H9 (cell line): ENCODE data around the gene NKRF. TPM values are rescaled to one million over a fixed set of nuclear protein-coding genes. Genes with fewer than 3 reads are reported as not detected.

Experiments used
- DNase-seq: peaks from one replicate; pipeline ENCODE4 v3.0.0-alpha.2; 2017
- H2AFZ ChIP-seq: one replicate; pipeline ENCODE4 v1.6.1; 2013; ENCODE audit warnings: mild to moderate bottlenecking, low read length, control low read depth, moderate library complexity
- H2AK5ac ChIP-seq: 2 replicates; pipeline ENCODE4 v1.6.1; 2013; ENCODE audit warnings: low read length, control low read depth, mixed read lengths; ENCODE audit not compliant: insufficient read length
- H2BK120ac ChIP-seq: one replicate; pipeline ENCODE4 v1.6.1; 2013; ENCODE audit warnings: low read depth, mild to moderate bottlenecking, low read length, control low read depth, inconsistent platforms; ENCODE audit not compliant: poor library complexity, severe bottlenecking
- H2BK12ac ChIP-seq: 2 replicates; pipeline ENCODE4 v1.6.1; 2013; ENCODE audit warnings: low read length, control low read depth, mixed read lengths, low read depth; ENCODE audit not compliant: insufficient read length
- H2BK15ac ChIP-seq: 2 replicates; pipeline ENCODE4 v1.6.1; 2013; ENCODE audit warnings: low read depth, low read length, control low read depth
- H2BK20ac ChIP-seq: one replicate; pipeline ENCODE4 v1.6.1; 2013; ENCODE audit warnings: low read depth, mild to moderate bottlenecking, low read length, control low read depth, inconsistent platforms; ENCODE audit not compliant: poor library complexity, severe bottlenecking
- H2BK5ac ChIP-seq: 2 replicates; pipeline ENCODE4 v1.6.1; 2013; ENCODE audit warnings: low read length, control low read depth, mixed read lengths; ENCODE audit not compliant: insufficient read length
- H3K14ac ChIP-seq: 2 replicates; pipeline ENCODE4 v1.6.1; 2013; ENCODE audit warnings: low read length, control low read depth; ENCODE audit not compliant: insufficient read depth
- H3K18ac ChIP-seq: 2 replicates; pipeline ENCODE4 v1.6.1; 2013; ENCODE audit warnings: low read depth, mild to moderate bottlenecking, mixed read lengths, low read length, control low read depth; ENCODE audit not compliant: insufficient read length
- H3K23ac ChIP-seq: 2 replicates; pipeline ENCODE4 v1.6.1; 2013; ENCODE audit warnings: low read length, control low read depth, mixed read lengths, low read depth; ENCODE audit not compliant: insufficient read length
- H3K23me2 ChIP-seq: 2 replicates; pipeline ENCODE4 v1.6.1; 2013; ENCODE audit warnings: low read depth, mild to moderate bottlenecking, mixed read lengths, low read length, control low read depth; ENCODE audit not compliant: insufficient read length, poor library complexity, severe bottlenecking
- H3K27ac ChIP-seq: 2 replicates; pipeline ENCODE4 v1.5.1; 2013; ENCODE audit warnings: low read length, control low read depth, mixed read lengths, low read depth; ENCODE audit not compliant: insufficient read length
- H3K27me3 ChIP-seq: 2 replicates; pipeline ENCODE4 v1.6.1; 2013; ENCODE audit warnings: low read length, control low read depth, inconsistent platforms; ENCODE audit not compliant: insufficient read depth
- H3K4ac ChIP-seq: 2 replicates; pipeline ENCODE4 v1.6.1; 2013; ENCODE audit warnings: low read depth, mild to moderate bottlenecking, control low read depth, inconsistent platforms, low read length, moderate library complexity
- H3K4me1 ChIP-seq: 2 replicates; pipeline ENCODE4 v1.6.1; 2013; ENCODE audit warnings: low read length, control low read depth, inconsistent platforms; ENCODE audit not compliant: insufficient read depth
- H3K4me2 ChIP-seq: 2 replicates; pipeline ENCODE4 v1.6.1; 2013; ENCODE audit warnings: low read length, control low read depth, mixed read lengths; ENCODE audit not compliant: insufficient read length, insufficient read depth
- H3K56ac ChIP-seq: 2 replicates; pipeline ENCODE4 v1.6.1; 2013; ENCODE audit warnings: low read depth, mild to moderate bottlenecking, mixed read lengths, low read length, control low read depth; ENCODE audit not compliant: insufficient read length
- H3K79me1 ChIP-seq: 2 replicates; pipeline ENCODE4 v1.6.1; 2013; ENCODE audit warnings: low read depth, mild to moderate bottlenecking, moderate library complexity, low read length, control low read depth, inconsistent platforms; ENCODE audit not compliant: insufficient read depth, poor library complexity, severe bottlenecking
- H3K79me2 ChIP-seq: 2 replicates; pipeline ENCODE4 v1.6.1; 2013; ENCODE audit warnings: low read length, control low read depth, inconsistent platforms; ENCODE audit not compliant: insufficient read depth
- H3K9ac ChIP-seq: 2 replicates; pipeline ENCODE4 v1.6.1; 2013; ENCODE audit warnings: low read length, control low read depth, mixed read lengths; ENCODE audit not compliant: insufficient read length; ENCODE audit errors: extremely low read depth
- H3K9me3 ChIP-seq: one replicate; pipeline ENCODE4 v1.6.1; 2013; ENCODE audit warnings: low read depth, low read length, inconsistent platforms; ENCODE audit not compliant: control insufficient read depth
- H3T11ph ChIP-seq: one replicate; pipeline ENCODE4 v1.6.1; 2013; ENCODE audit warnings: mild to moderate bottlenecking, low read length, control low read depth, inconsistent platforms
- H4K20me1 ChIP-seq: one replicate; pipeline ENCODE4 v1.6.1; 2013; ENCODE audit not compliant: control insufficient read depth, insufficient read length, insufficient read depth
- H4K5ac ChIP-seq: 2 replicates; pipeline ENCODE4 v1.6.1; 2013; ENCODE audit warnings: low read depth, mild to moderate bottlenecking, mixed read lengths, low read length, control low read depth; ENCODE audit not compliant: insufficient read length
- H4K8ac ChIP-seq: replicated peaks from 2 replicates; pipeline ENCODE4 v1.6.1; 2013; ENCODE audit warnings: low read length, control low read depth, mixed read lengths, low read depth; ENCODE audit not compliant: insufficient read length
- H4K91ac ChIP-seq: 2 replicates; pipeline ENCODE4 v1.6.1; 2013; ENCODE audit warnings: low read depth, mild to moderate bottlenecking, moderate library complexity, mixed read lengths, low read length, control low read depth; ENCODE audit not compliant: insufficient read length
- H3K27ac Mint-ChIP-seq, 3 experiments: 2 replicates in 2 of 3; 3 replicates in 1 of 3; pipeline ENCODE4 v1.8.0; 2020 to 2021; ENCODE audit warnings: mixed read lengths in 3 of 3, mild to moderate bottlenecking in 1 of 3, moderate library complexity in 1 of 3
- H3K27me3 Mint-ChIP-seq: 2 replicates; pipeline ENCODE4 v1.8.0; 2021; ENCODE audit warnings: low read depth, mild to moderate bottlenecking, moderate library complexity, mixed read lengths
- H3K36me3 Mint-ChIP-seq, 3 experiments: 2 replicates in 2 of 3; 3 replicates in 1 of 3; pipeline ENCODE4 v1.8.0; 2020 to 2021; ENCODE audit warnings: low read depth in 3 of 3, mixed read lengths in 3 of 3; ENCODE audit not compliant: insufficient read depth in 1 of 3
- H3K4me1 Mint-ChIP-seq, 2 experiments: 2 replicates each; pipeline ENCODE4 v1.8.0; 2020; ENCODE audit warnings: mixed read lengths in 2 of 2
- H3K4me3 Mint-ChIP-seq, 2 experiments: 2 replicates in 1 of 2; 3 replicates in 1 of 2; pipeline ENCODE4 v1.8.0; 2020 to 2021; ENCODE audit warnings: mild to moderate bottlenecking in 2 of 2, mixed read lengths in 2 of 2, moderate library complexity in 1 of 2
- H3K9me3 Mint-ChIP-seq, 2 experiments: 2 replicates in 1 of 2; 3 replicates in 1 of 2; pipeline ENCODE4 v1.8.0; 2020; ENCODE audit warnings: mild to moderate bottlenecking in 2 of 2, mixed read lengths in 2 of 2, moderate library complexity in 1 of 2
- WGBS: extraction: QIAGEN DNeasy Blood & Tissue Kit; methylation state at CpG from one replicate; pipeline ENCODE4 v1.1.7; 2013; ENCODE audit warnings: missing lambda C conversion rate, low lambda C conversion rate, mixed read lengths; ENCODE audit not compliant: insufficient read length; ENCODE audit errors: extremely low coverage; 5-methylcytosine and 5-hydroxymethylcytosine counted together
- total RNA-seq: library from RNA; stranded (reverse); gene quantifications from 2 replicates; pipeline ENCODE4 v1.2.1, GENCODE V29; 2021
- TF ChIP-seq, protein P1 (sequence below): fragments of 200-600 bp; sonication (generic); conservative IDR thresholded peaks from 3 replicates; pipeline ENCODE4 v1.8.0; 2021; ENCODE audit warnings: antibody characterized with exemption, mild to moderate bottlenecking

Gene NKRF
- total RNA-seq, 1 experiment from 2014 or later, result 15.1 TPM

DNA sequence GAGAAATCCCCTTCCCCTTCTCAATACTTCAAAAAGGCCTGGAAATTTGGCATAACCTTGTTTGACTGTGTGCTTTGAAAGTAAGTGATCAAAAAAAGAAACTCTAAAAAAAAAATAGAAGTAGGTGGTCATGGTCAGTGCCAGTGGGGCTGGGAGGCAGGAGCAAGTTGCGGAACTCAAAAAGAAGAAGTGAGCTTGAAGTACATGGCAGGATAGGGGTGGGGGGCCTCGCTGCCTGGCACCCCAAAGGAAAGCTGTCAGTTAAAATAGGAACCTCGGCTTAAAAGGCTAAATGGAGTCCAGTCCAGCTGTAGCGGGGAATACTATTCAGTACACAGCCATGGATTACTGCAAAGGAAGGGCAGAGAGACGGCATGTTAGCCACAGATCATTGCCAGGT, 12.2 kb upstream of the NKRF start:
- Histone ChIP-seq H2BK5ac (no peak overlapping the region), H2BK15ac (no peak overlapping the region), H4K91ac (no peak overlapping the region), H3K9me3 (peaks cover 38% of the 10 kb centered on the region), H3K23ac (no peak overlapping the region), H3K23me2 (no peaks in the 10 kb centered on the region), H3K4me2 (no peak overlapping the region), H4K5ac (no peak overlapping the region), H2AFZ (no peak overlapping the region), H4K8ac (no peak overlapping the region), H3K4ac (no peak overlapping the region), H3K79me2 (no peaks in the 10 kb centered on the region), H3K4me1 (no peaks in the 10 kb centered on the region), H3K9ac (no peak overlapping the region), H3K27ac (no peak overlapping the region), H2BK12ac (no peak overlapping the region), H3K79me1 (no peaks in the 10 kb centered on the region), H2BK120ac (no peak overlapping the region), H2BK20ac (no peak overlapping the region), H3K27me3 (no peaks in the 10 kb centered on the region), H4K20me1 (no peaks in the 10 kb centered on the region), H3K18ac (no peak overlapping the region), H3K56ac (no peak overlapping the region), H3K14ac (no peak overlapping the region), H2AK5ac (no peak overlapping the region), H3T11ph (no peak overlapping the region)
- peaks cover 64 to 65% of the 10 kb centered on the region in 2 experiments for H3K9me3 Mint-ChIP-seq
- H3K36me3 Mint-ChIP-seq, result peaks cover 0 to 8% (median 2%) of the 10 kb centered on the region in 3 experiments; a peak in 5 of 7 replicates
- H3K27me3 Mint-ChIP-seq, result peaks cover 1% of the 10 kb centered on the region; the same call in 1 of the 2 replicates
- TF ChIP-seq, protein P1, sequence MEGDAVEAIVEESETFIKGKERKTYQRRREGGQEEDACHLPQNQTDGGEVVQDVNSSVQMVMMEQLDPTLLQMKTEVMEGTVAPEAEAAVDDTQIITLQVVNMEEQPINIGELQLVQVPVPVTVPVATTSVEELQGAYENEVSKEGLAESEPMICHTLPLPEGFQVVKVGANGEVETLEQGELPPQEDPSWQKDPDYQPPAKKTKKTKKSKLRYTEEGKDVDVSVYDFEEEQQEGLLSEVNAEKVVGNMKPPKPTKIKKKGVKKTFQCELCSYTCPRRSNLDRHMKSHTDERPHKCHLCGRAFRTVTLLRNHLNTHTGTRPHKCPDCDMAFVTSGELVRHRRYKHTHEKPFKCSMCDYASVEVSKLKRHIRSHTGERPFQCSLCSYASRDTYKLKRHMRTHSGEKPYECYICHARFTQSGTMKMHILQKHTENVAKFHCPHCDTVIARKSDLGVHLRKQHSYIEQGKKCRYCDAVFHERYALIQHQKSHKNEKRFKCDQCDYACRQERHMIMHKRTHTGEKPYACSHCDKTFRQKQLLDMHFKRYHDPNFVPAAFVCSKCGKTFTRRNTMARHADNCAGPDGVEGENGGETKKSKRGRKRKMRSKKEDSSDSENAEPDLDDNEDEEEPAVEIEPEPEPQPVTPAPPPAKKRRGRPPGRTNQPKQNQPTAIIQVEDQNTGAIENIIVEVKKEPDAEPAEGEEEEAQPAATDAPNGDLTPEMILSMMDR, result no peak
- H3K4me1 Mint-ChIP-seq, result peaks cover 31 to 41% of the 10 kb centered on the region in 2 experiments
- no peak overlapping the region for H3K27ac Mint-ChIP-seq
- no peak overlapping the region for H3K4me3 Mint-ChIP-seq
- WGBS, result no CpG with 5 or more reads among the region's 5 CpGs
- DNase-seq, result no peak
